Adrenal gland (tissue), 5 donors: ENCODE results near the gene WDR45B.

Experiments used
- CTCF ChIP-seq, 6 experiments: fragments of 450-650 bp in 4 of 6; fragments of 200-600 bp in 2 of 6; sonication (generic) in 1 of 6; IDR thresholded peaks; 1 replicate in 5 of 6; 2 replicates in 1 of 6; pipeline versions ENCODE4 v1.5.1 to v1.8.0; 2016 to 2021; ENCODE audit warnings: antibody characterized with exemption in 6 of 6, mild to moderate bottlenecking in 2 of 6, moderate library complexity in 1 of 6
- POLR2A ChIP-seq, 2 donors: fragments of 450-650 bp; IDR thresholded peaks; one replicate each; pipeline ENCODE4 v1.6.1; 2017; ENCODE audit warnings: antibody characterized with exemption in 2 of 2, mild to moderate bottlenecking in 2 of 2, moderate library complexity in 1 of 2
- donor health status: DM: no; HTN: no; CAD: no.

- TF ChIP-seq CTCF (IDR thresholded peaks at IDR 0.05) (no peak), POLR2A (IDR thresholded peaks at IDR 0.05) (no peak)
Measured at GRCh38 chr17:82623707-82624106, 24.5 kb downstream of the WDR45B start.
